NCI-H187 treated with DMSO at 0.1 percent for 48 hours (cell line): Measurements from ENCODE around the gene BTBD19.

Source experiments
- DNase-seq: peaks from one replicate; lab custom pipeline; 2025; lab: John Stamatoyannopoulos, UW

BTBD19 gene

GRCh38 chr1:44857446-44857845 lies 49.1 kb downstream of the BTBD19 start:
- no peak for DNase-seq

GRCh38 chr1:44860331-44860730 lies 52.0 kb downstream of the BTBD19 start:
- no peak for DNase-seq

- no peak for DNase-seq
Observed at GRCh38 chr1:44860891-44861425, 52.6 kb downstream of the BTBD19 start.

- DNase-seq: no peak
Observed at GRCh38 chr1:44862829-44863401, 54.6 kb downstream of the BTBD19 start.
